GM21367 (cell line): ENCODE data around the gene HIF3A.

Experiments
- ATAC-seq: cut with Tn5 transposase; IDR thresholded peaks from one replicate; pipeline ENCODE4 v1.9.1; 2021; ENCODE audit not compliant: unreplicated experiment

The HIF3A gene

DNA sequence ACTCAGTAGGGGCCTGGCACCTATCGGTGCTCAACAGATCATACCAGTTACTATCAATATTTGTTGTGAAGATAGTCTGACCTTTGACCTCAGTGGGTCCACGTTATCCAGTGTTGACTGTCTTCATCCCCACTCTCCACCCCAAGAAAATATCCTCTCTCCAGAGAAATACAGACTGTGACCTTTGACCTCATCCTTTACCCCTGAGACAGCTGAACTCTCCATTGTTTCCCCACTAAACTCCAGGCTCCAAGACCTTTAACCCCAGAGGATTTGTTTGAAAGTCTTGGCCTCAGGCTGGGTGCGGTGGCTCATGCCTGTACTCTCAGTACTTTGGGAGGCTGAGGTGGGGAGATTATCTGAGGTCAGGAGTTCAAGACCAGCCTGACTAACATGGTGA, 27.4 kb downstream of the HIF3A start:
- ATAC-seq = no peak

GRCh38 chr19:46326608-46327007, 29.8 kb downstream of the HIF3A start:
- no peak for ATAC-seq

DNA sequence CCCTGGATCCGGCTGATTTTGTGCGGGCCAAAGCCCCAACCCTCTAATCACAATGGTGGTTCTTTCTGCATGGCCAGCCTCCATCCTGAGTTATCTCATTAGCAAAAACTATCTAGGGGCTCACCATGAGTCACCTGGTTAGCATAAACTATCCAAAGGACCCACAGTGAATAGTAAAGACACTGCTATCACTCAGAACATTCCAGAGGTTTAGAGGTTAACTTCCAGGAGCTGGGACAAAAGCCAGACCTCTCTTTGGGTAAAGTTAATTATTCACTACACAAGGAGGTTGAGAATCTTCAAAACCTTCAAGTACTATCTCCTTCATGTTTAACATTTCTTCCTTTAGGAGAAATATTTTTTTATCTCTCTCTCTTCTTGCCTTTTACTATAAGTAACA, 31.2 kb downstream of the HIF3A start:
- no peak for ATAC-seq

- ATAC-seq = no peak
Observed at GRCh38 chr19:46330319-46330918, 33.6 kb downstream of the HIF3A start.

- ATAC-seq = no peak
Observed at GRCh38 chr19:46337487-46337886, 40.6 kb downstream of the HIF3A start.

DNA sequence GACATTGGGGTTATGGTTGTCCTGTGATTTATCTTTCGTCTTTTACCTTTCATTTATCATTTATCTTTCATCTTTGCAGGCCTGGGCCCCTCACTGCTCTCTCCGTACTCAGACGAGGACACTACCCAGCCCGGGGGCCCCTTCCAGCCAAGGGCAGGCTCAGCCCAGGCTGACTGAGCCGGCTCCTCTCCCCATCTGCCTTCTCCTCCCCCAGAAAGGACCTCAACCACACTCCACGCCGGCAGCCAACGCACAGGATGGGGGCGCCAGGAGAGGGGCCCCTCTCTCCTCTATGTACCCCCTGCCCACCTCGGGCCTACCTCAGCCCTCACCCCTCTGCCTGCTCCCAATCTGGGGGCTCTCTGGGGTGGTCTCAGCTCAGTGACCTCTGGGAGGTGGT, 42.6 kb downstream of the HIF3A start:
- no peak for ATAC-seq

DNA sequence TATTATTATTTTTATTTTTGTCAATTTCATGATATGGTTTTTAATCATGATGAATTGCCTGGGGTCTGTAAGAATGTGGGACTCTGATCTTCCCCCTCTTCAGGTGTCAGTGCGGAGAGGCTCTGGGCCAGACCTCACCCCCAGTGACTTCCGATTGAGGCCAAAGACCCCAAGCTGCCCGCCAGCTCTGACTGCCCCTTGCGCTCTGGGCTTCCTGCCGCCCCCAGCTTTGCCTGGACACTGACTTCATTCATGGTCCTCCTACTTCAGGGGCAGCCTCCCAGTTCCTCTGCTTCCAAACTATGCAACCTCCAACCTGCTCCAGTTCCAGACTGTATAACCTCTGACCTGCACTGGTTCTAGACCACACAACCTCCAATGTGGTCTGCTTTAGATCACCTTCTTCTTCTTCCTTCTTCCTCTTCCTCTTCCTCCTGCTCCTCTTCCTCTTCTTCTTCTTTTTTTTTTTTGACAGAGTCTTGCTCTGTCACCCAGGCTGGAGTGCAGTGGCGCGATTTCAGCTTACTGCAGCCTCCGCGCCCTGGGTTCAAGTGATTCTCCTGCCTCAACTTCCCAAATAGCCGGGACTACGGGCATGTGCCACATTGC, 43.3 kb downstream of the HIF3A start:
- no peak for ATAC-seq

DNA sequence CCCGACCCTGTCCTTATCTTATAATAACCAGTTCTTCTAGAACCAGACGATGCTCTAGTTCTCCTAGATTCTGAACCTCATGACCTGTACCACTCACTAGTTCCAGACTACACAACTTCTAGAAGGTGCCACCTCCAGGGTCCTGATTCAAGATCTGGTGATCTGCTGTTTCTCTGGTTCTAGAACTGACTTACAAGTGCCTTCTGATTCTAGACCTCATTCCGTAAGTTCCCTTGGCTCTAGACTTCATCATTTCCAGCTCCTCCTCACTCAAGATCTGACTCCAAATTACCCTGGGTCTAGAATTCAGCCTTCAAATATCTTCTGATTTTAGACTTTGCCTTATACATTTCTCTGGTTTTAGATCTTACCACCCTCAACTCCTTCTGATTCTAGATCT, 45.1 kb downstream of the HIF3A start:
- no peak for ATAC-seq

DNA sequence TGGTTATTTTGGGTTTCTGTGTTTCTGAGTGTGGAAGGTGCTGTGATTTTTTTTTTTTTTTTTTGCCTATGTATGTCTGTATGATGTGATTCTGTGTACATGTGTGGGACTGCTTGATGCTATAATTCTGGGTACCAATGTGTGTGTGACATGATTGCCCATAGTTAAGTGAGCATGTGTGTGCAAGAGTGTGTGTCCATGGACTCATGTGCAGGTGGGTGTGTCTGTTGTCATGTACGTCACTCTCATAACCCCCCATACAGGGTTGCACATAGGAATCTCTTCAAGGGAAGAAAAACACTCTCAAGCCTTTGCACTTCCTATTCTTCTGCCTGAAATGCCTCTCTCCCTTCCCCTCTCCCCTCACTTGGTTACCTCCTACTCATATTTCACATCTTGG, 47.5 kb downstream of the HIF3A start:
- no peak for ATAC-seq

GRCh38 chr19:46345157-46345556, 48.3 kb downstream of the HIF3A start:
- no peak for ATAC-seq

DNA sequence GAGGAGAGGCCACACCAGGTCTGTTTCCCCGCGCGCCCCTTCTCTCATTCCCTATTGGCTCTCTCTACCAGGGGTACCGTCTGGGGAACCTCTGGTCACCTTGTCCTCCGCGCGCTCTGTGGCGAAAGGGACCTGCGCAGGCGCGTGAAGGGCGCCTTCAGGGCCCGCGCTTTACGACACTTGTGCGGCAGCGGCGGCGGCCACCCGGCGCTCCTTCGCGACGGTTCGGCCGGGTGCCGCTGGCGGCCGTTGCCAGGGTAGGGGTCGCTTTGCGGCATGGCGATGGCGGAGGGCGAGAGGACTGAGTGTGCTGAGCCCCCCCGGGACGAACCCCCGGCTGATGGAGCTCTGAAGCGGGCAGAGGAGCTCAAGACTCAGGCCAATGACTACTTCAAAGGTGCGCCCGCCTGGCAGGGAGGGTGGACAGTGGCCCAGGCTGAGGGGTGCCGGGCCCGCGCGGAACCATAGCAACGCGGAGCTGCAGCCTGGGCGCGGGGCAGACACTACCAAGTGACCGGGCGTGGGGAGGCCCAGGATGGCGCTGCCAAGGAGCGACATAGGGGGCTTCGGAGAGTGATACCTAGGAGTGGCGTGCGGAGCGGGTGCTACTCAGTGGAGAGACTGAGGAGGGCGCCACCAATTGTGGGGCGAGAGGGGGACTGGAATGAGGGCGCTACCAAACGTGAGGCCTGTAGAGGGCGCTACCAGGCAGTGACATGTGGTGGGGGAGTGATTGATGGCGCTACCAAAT, 50.2 kb downstream of the HIF3A start, which contains the start of gene PPP5C:
PPP5C (plus strand) TSS at position 267 of the 751 bp plus-strand sequence; CDS start at position 277, 10 bp downstream.
- ATAC-seq = peak; percentile 48

DNA sequence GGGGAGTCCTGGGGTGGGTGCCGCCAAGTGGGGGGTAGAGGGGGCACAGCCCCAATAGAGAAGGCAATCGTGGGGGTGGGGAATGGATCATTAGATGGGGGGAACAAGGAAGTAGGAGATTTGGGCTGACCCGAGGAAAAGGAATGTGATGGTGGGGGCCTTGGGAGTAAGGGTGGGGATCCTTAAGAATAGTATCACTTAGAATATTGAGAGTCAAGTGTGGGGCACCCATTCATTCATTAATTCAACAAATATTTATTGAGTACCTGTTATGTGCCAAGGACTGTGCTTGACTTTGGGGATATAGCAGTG, 50.7 kb downstream of the HIF3A start:
- no peak for ATAC-seq

- no peak for ATAC-seq
Observed at GRCh38 chr19:46347985-46348384, 51.1 kb downstream of the HIF3A start.

- no peak for ATAC-seq
Observed at GRCh38 chr19:46349311-46349993, 52.6 kb downstream of the HIF3A start.

- no peak for ATAC-seq
Observed at GRCh38 chr19:46350029-46350757, 53.4 kb downstream of the HIF3A start.

DNA sequence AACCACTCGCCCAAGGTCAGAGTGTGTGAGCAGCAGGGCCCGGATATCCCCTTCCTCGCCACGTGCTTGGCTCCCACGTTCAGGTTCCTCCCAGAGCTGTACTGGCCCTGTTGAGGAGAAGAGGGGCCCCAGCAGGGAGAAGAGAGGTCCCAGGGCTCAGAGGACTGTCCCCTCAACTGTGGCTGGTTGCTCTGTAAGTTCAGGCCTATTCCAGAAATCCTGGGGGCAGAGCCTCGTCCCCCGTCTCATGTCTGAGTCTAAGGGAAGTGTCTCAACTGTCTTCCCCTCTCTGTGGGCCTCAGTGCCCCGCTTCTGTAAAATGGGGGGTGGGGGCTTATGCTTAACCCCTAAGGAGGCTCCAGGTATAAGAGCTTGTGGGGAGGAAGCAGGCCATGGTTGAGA, 53.9 kb downstream of the HIF3A start:
- no peak for ATAC-seq

DNA sequence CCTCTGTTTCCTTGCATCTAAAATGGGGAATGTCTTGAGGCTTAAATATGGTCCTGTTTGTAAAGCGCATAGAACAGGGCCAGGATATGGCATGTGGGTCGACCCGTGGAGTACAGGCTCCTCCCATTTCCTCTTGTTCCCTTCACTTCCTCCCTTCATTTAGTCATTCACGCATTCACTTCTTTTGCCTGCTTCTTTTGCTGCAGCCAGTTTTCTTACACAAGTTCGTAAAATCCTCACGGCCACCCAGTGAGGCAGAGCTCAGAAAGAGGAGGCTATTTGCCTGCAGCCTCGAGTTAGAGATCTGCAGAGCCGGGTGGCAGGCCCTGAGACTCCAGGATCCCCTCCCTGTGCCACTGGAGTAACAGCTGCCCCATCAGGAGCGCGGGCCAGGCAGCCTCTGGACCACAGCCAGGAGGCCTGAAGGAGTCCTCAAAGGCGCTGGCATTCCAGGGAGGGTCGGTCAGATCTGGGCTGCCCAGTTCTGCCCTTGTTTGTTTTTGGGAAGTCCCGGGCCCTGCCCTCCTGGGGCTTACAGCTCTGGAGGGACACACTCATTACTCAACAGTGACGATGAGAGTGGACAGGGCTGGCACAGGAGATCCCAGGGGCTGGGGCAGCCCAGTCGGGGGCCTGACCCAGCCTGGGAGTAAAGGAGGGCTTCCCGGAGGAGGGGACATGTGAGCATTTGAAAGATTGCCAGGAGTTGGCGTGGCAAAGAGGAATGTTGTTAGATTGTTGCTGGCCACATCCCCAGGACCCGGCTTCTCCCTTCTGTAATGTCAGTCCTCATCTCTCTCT, 54.6 kb downstream of the HIF3A start:
- no peak for ATAC-seq

- no peak for ATAC-seq
Observed at GRCh38 chr19:46353730-46354528, 57.1 kb downstream of the HIF3A start.
